ENCODE measurements around the gene FIGNL1. TPM values are rescaled to one million over a fixed set of nuclear protein-coding genes. Genes with fewer than 3 reads are reported as not detected.

FIGNL1 gene
- total and polyA plus RNA-seq, 2 of the 4 experiments (the other 2 are of a cell fraction) = 8.2 to 27.1 TPM

GRCh38 chr7:50461695-50462094 is 11.5 kb upstream of the FIGNL1 start:
- Histone ChIP-seq H3K18ac (ENCODE audit: low read depth, low read length) (no peak overlapping the region), H3K23ac (ENCODE audit: low read depth, low read length) (no peak overlapping the region), H2AFZ (replicated peaks; ENCODE audit: low read length, poor library complexity) (no peak overlapping the region), H3K79me1 (ENCODE audit: low read depth in 1 of 2, low read length in 2 of 2) (no peaks in the 10 kb centered on the region), H4K5ac (ENCODE audit: low read depth, low read length) (no peak overlapping the region), H2BK5ac (ENCODE audit: low read depth, low read length, poor library complexity, severe bottlenecking) (no peak overlapping the region), H2BK15ac (ENCODE audit: low read depth, low read length) (no peak overlapping the region), H2AK9ac (replicated peaks; ENCODE audit: low read depth, low read length, poor library complexity) (no peak overlapping the region), H3K4ac (ENCODE audit: low read depth, low read length) (no peak overlapping the region), H3K36me3 (ENCODE audit: control insufficient read depth, insufficient read depth, low read length) (no peaks in the 10 kb centered on the region), H3K4me1 (ENCODE audit: control insufficient read depth, insufficient read depth, low read length) (no peaks in the 10 kb centered on the region), H2BK20ac (ENCODE audit: low read depth, low read length) (no peak overlapping the region), H4K8ac (ENCODE audit: low read depth in 2 of 2, low read length in 2 of 2) (no peak overlapping the region), H4K91ac (ENCODE audit: insufficient read depth, low read depth, low read length) (no peak overlapping the region), H3K9me1 (ENCODE audit: insufficient read depth, low read length) (no peaks in the 10 kb centered on the region), H2BK120ac (ENCODE audit: low read depth, low read length) (no peak overlapping the region), H3K27ac (ENCODE audit: insufficient read depth, low read length) (no peak overlapping the region), H2AK5ac (ENCODE audit: low read depth, low read length) (no peak overlapping the region), H3K9me3 (ENCODE audit: control insufficient read depth, insufficient read depth, low read length) (no peaks in the 10 kb centered on the region), H3K56ac (ENCODE audit: extremely low read depth, insufficient read depth, low read length) (no peak overlapping the region), H3K4me3 (ENCODE audit: insufficient read depth, low read depth, low read length) (no peak overlapping the region), H4K20me1 (ENCODE audit: insufficient read depth, low read length) (no peaks in the 10 kb centered on the region), H3K9ac (ENCODE audit: low read depth, low read length) (no peak overlapping the region), H3K4me2 (ENCODE audit: low read depth, low read length) (no peak overlapping the region), H3K14ac (replicated peaks; ENCODE audit: low read depth, low read length) (no peak overlapping the region), H3K27me3 (ENCODE audit: control insufficient read depth, insufficient read depth, low read length) (peaks cover 12% of the 10 kb centered on the region)
- in situ Hi-C loops (cut with MboI; ENCODE audit: low sequenced_read_pairs) (loop anchor here (10.0 to 25.0 kb wide), 2 partner anchors 226 to 613 kb away; no protein-coding TSS in a partner anchor), intact Hi-C loops (cut with micrococcal nuclease) (no loop called here), dilution Hi-C loops (cut with HindIII; ENCODE audit: low sequenced_read_pairs, unreplicated experiment) (no loop called here)
- TF ChIP-seq MAFK (IDR thresholded peaks at IDR 0.05; ENCODE audit: low read depth, low read length) = no peak
- no peak for TF ChIP-seq CHD1 (IDR thresholded peaks at IDR 0.05; ENCODE audit: low read depth, low read length)
- TF ChIP-seq USF2 (IDR thresholded peaks at IDR 0.05; ENCODE audit: low read depth, low read length) = no peak
- TF ChIP-seq RAD21 (IDR thresholded peaks at IDR 0.05; ENCODE audit: low read length) = no peak
- no peak for TF ChIP-seq RFX5 (IDR thresholded peaks at IDR 0.05; ENCODE audit: low read depth, low read length)
- no peak for TF ChIP-seq FOS (IDR thresholded peaks at IDR 0.05; ENCODE audit: low read depth, low read length)
- no peak for TF ChIP-seq NFE2L2 (IDR thresholded peaks at IDR 0.05; ENCODE audit: low read depth, low read length)
- no peak for TF ChIP-seq CTCF (conservative IDR thresholded peaks at IDR 0.05; ENCODE audit: low read depth, low read length)
- WGBS, 2 experiments (ENCODE audit: extremely low coverage in 2 of 2, insufficient read length in 1 of 2) = no CpG with 5 or more reads among the region's 1 CpG
- no TSS peak for BruUV-seq (replicated peaks)
- DNase-seq (no peak), ATAC-seq (ENCODE audit: low read depth) (no peak)
- ChIA-PET POLR2A (ENCODE audit: unreplicated experiment) (no interaction called here), CTCF (no interaction called here)
